GM13977 (cell line): ENCODE results near the gene TSBP1.
A peak's percentile ranks its signal among the peaks of the same experiment; 100 is the strongest.
"Not testable (repeated sequence)": the region's sequence is repeated elsewhere in the genome, so short reads cannot be mapped to it uniquely, and the experiment has no call there.

Experiments
- DNase-seq: peaks from one replicate; pipeline ENCODE4 v3.0.0; 2012; ENCODE audit warnings: low spot score
- CTCF ChIP-seq: IDR thresholded peaks from 2 replicates; pipeline ENCODE4 v1.5.1; 2012; ENCODE audit warnings: mild to moderate bottlenecking, control low read depth; ENCODE audit not compliant: insufficient read depth; ENCODE audit errors: extremely low read depth, missing control alignments
- in situ Hi-C: fragments of 300-500 bp; cut with MboI; formaldehyde crosslinking; loops from one replicate; pipeline ENCODE4 v1.12.0; 2022; ENCODE audit warnings: low sequenced_read_pairs, low pct_unique_long_range_greater_than_20kb, mixed read lengths, inconsistent platforms; ENCODE audit not compliant: unreplicated experiment

Gene TSBP1

GRCh38 chr6:32267035-32267434 lies 104.7 kb downstream of the TSBP1 start:
- DNase-seq, result no peak
- no peak for TF ChIP-seq CTCF

GRCh38 chr6:32257262-32257661 lies 114.4 kb downstream of the TSBP1 start:
- DNase-seq, result not testable (repeated sequence)
- in situ Hi-C loops, result loop anchor here (10.0 kb wide), 1 partner anchor 138 kb away; no protein-coding TSS in a partner anchor

More at GRCh38 chr6:32267035-32267434, 104.7 kb downstream of the TSBP1 start:
- in situ Hi-C loops, result no loop called here

- in situ Hi-C loops, result loop anchor here (10.0 kb wide), 1 partner anchor 139 kb away; no protein-coding TSS in a partner anchor
- peak; percentile 62 for DNase-seq
- peak; percentile 73 for TF ChIP-seq CTCF
Measured at GRCh38 chr6:32255199-32256153, 116.2 kb downstream of the TSBP1 start.

GRCh38 chr6:32254761-32255198 lies 116.9 kb downstream of the TSBP1 start:
- no peak for TF ChIP-seq CTCF
- no peak for DNase-seq
- in situ Hi-C loops, result loop anchor here (10.0 kb wide), 1 partner anchor 140 kb away; no protein-coding TSS in a partner anchor

GRCh38 chr6:32252331-32253009 lies 119.2 kb downstream of the TSBP1 start:
- in situ Hi-C loops, result loop anchor here (10.0 kb wide), 1 partner anchor 142 kb away; no protein-coding TSS in a partner anchor
- TF ChIP-seq CTCF, result no peak
- DNase-seq, result peak; percentile 47

- TF ChIP-seq CTCF, result no peak
- DNase-seq, result no peak
- in situ Hi-C loops, result loop anchor here (10.0 kb wide), 1 partner anchor 166 kb away; no protein-coding TSS in a partner anchor
Measured at GRCh38 chr6:32249262-32249661, 122.4 kb downstream of the TSBP1 start.
